GM12875 (cell line): Measurements from ENCODE around the gene EML1.
A peak's percentile ranks its signal among the peaks of the same experiment; 100 is the strongest.

Experiments
- H3K4me3 ChIP-seq: one replicate; pipeline ENCODE4 v1.5.1; 2011; ENCODE audit warnings: low read depth, low read length, control low read depth
- TF ChIP-seq, protein P1 (sequence below): IDR thresholded peaks from 2 replicates; pipeline ENCODE4 v1.5.1; 2011; ENCODE audit warnings: low read depth, mild to moderate bottlenecking, control low read depth, inconsistent platforms, low read length, moderate library complexity, borderline replicate concordance; ENCODE audit not compliant: insufficient read depth

Gene EML1

GRCh38 chr14:99968941-99969340, 175.7 kb downstream of the EML1 start:
- TF ChIP-seq, protein P1, sequence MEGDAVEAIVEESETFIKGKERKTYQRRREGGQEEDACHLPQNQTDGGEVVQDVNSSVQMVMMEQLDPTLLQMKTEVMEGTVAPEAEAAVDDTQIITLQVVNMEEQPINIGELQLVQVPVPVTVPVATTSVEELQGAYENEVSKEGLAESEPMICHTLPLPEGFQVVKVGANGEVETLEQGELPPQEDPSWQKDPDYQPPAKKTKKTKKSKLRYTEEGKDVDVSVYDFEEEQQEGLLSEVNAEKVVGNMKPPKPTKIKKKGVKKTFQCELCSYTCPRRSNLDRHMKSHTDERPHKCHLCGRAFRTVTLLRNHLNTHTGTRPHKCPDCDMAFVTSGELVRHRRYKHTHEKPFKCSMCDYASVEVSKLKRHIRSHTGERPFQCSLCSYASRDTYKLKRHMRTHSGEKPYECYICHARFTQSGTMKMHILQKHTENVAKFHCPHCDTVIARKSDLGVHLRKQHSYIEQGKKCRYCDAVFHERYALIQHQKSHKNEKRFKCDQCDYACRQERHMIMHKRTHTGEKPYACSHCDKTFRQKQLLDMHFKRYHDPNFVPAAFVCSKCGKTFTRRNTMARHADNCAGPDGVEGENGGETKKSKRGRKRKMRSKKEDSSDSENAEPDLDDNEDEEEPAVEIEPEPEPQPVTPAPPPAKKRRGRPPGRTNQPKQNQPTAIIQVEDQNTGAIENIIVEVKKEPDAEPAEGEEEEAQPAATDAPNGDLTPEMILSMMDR: no peak
- no peak overlapping the region for H3K4me3 ChIP-seq

- TF ChIP-seq, protein P1: no peak
- no peak overlapping the region for H3K4me3 ChIP-seq
Observed at GRCh38 chr14:99969673-99970322, 176.6 kb downstream of the EML1 start.

DNA sequence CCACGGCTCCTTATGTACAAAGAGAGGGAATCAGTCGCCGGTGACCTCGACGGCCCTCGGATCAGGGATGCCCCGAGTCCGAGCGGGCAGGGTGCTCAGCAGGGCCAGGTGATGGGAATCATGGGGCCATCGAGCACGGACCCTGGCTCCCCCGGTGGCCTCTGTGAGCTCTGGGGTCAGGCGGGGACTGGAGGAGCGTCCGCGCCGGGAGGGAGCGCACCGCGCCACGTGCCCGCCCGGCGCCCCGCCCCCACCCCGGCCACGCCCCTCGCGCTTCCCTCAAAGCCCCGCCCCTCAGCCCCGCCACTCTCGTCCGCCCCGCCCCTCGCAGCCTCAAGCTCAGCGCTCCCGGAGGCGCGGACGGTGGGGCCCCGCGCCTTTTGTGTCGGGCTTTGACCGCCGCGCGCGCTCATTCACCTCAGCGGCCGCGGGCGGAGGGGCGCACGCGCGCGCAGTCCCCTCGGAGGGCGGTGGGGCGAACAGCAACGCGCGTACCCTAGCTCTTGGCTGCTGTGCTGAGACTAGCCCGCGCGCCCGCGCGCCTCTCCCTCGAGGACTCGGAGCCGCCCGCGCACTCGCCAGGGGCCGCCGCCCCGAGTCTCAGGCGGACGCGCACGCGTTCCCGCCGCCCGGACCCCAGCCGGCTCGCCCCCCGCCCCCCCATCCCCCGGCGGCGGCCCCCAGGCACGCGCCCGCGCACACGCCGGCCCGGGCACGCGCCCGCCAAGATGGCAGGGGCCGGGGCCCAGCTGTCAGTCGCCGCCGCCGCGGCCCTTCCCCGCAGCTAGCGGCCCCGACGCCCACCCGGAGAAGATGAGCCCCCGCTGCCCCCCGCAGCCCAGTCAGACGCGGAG, 178.1 kb downstream of the EML1 start:
- TF ChIP-seq, protein P1: no peak

GRCh38 chr14:99971941-99972747, 178.9 kb downstream of the EML1 start:
- TF ChIP-seq, protein P1: no peak
- peak overlapping the region; percentile 90 for H3K4me3 ChIP-seq

More for the DNA sequence above, 178.1 kb downstream of the EML1 start:
- H3K4me3 ChIP-seq: peak overlapping the region; percentile 90

DNA sequence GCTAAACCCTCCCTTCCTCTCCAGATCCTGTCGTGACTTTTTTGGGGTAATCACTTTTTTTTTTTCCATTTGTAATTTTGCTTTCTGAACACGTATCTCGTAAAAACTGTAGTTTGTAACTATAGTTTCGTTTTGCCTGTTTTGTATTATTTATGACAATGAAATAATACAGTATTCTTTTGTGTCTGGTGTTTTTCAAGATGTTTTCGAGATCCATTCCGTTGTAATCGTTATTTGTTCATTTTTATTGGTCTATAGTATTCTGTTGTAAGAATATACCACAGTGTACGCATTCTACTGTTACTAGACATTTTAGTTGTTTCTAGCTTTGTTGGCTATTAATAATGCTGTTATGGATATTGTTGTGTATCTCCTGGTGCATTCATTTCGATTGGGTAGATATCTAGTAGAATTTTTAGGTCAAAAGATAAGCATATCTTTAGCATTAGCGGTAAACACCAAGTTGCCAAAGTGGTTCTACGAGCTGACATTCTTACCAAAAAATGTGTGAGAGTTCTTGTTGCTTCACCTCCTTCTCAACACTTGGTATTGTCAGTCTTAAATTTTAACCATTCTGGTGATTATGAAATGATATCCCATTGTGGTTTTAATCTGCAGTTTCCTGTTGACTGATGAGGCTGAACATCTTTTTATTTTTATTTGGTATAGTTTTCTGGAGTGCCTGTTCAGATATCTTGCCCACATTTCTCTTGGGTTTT, 179.7 kb downstream of the EML1 start:
- H3K4me3 ChIP-seq: peak overlapping the region; percentile 90
- TF ChIP-seq, protein P1: no peak

GRCh38 chr14:99975190-99975589, 182.0 kb downstream of the EML1 start:
- H3K4me3 ChIP-seq: no peak overlapping the region
- TF ChIP-seq, protein P1: no peak
